ENCODE results near the gene CLDN24. TPM values are rescaled to one million over a fixed set of nuclear protein-coding genes. Genes with fewer than 3 reads are reported as not detected.

CLDN24 gene
- total RNA-seq, 1 donor from 2014 or later, result not detected

DNA sequence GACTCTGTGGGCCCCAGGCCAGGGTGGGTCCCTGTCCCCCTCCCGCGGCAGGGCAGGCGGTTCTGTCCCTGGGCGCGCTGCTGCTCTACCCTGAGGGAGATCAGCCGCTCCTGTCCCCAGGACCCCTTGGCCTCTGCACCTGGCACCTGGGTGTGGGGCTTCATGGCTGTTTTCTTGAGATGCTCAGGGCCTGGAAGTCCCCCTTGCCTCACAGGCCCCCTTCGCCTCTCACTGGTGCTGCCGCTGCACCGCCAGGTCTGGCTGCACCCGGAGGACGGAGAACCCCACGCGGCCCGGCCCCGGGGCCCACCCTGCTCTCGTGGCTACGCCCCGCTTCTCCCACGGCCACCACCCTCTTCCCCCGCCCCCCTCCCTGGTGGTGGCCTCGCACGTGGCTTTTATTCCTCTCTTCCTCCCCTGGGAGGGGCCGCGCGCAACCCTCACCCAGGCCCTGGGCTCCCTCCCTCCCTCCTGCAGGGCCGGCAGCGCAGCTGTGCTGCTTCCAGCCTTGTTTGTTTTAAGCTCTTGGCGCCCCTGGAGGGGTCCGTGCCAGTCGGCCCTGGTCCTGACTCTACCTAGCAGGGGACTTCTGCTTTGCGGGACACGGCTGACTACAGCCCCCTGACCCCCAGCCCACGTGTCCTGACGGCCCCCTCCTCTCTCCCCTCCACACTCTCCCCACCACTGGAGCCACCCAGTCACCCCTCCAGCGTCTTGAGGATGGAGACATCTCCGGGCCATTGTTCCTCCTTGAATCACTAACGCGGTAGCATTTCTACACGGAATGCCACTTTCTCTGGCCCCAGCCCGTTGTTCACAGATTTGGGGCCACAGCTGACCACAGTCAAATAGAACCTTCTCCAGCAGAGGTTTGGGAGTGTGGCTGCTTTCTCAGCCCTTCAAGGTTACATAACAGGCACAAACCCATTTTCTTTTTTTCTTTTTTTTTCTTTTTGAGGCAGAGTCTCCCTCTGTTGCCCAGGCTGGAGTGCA is 20.6 kb upstream of the CLDN24 start:
- H3K4me1 Mint-ChIP-seq (ENCODE audit: low read depth), result no peaks in the 10 kb centered on the region
- intact Hi-C loops (cut with micrococcal nuclease), result no loop called here
- H3K4me3 Mint-ChIP-seq (ENCODE audit: low read depth), result no peak overlapping the region
- DNase-seq (ENCODE audit: low spot score), result no peak
- no peaks in the 10 kb centered on the region for H3K9me3 Mint-ChIP-seq
- H3K27ac Mint-ChIP-seq, result no peak overlapping the region
- H3K27me3 Mint-ChIP-seq (ENCODE audit: low read depth), result peaks cover 8% of the 10 kb centered on the region
- no peaks in the 10 kb centered on the region for H3K36me3 Mint-ChIP-seq (ENCODE audit: low read depth)

DNA sequence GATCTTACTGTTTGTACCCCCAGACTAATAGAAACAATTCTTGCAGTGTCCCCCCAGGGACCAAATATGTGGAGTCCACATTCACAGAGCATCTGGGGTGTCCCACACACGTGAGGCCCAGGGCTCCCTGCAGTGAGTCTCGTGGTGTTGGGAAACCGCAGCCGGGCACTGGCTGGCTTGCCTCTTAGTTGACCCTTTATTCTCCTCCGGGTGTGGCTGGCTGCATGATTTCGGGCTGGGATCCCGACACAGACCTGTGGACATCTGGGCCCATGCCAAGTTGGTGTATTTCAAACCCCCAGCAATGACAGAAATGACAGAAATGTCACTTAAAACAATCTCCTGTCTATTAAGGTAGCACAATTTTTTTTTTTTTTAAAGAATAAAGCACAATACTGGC is 15.6 kb upstream of the CLDN24 start:
- Mint-ChIP-seq H3K36me3 (ENCODE audit: low read depth) (no peaks in the 10 kb centered on the region), H3K4me3 (ENCODE audit: low read depth) (no peak overlapping the region), H3K4me1 (ENCODE audit: low read depth) (peaks cover 4% of the 10 kb centered on the region), H3K9me3 (no peaks in the 10 kb centered on the region), H3K27me3 (ENCODE audit: low read depth) (peaks cover 4% of the 10 kb centered on the region), H3K27ac (no peak overlapping the region)
- no peak for DNase-seq (ENCODE audit: low spot score)
- intact Hi-C loops (cut with micrococcal nuclease), result no loop called here

DNA sequence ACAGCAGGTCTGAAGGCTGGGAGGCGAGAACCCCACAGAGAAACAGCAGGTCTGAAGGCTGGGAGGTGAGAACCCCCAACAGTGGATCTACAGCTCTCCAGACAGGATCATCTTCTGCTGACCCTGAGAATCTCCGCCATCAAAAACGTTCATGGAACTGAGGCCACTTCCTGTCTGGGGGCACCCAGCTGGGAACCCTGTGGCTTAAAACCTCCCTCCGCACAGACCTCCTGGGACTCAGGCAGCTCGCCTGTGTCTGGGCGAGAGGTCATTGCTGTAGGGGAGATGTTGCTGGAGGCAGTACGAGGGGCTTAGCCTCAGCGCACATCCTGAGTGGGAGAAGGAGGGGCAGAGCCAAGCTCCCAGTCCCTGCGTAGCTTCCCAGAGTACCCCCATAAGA is 15.1 kb upstream of the CLDN24 start:
- no peaks in the 10 kb centered on the region for H3K9me3 Mint-ChIP-seq
- H3K4me1 Mint-ChIP-seq (ENCODE audit: low read depth), result peaks cover 4% of the 10 kb centered on the region
- no peak for DNase-seq (ENCODE audit: low spot score)
- intact Hi-C loops (cut with micrococcal nuclease), result no loop called here
- H3K27me3 Mint-ChIP-seq (ENCODE audit: low read depth), result peaks cover 4% of the 10 kb centered on the region
- no peak overlapping the region for H3K4me3 Mint-ChIP-seq (ENCODE audit: low read depth)
- H3K27ac Mint-ChIP-seq, result no peak overlapping the region
- H3K36me3 Mint-ChIP-seq (ENCODE audit: low read depth), result no peaks in the 10 kb centered on the region

DNA sequence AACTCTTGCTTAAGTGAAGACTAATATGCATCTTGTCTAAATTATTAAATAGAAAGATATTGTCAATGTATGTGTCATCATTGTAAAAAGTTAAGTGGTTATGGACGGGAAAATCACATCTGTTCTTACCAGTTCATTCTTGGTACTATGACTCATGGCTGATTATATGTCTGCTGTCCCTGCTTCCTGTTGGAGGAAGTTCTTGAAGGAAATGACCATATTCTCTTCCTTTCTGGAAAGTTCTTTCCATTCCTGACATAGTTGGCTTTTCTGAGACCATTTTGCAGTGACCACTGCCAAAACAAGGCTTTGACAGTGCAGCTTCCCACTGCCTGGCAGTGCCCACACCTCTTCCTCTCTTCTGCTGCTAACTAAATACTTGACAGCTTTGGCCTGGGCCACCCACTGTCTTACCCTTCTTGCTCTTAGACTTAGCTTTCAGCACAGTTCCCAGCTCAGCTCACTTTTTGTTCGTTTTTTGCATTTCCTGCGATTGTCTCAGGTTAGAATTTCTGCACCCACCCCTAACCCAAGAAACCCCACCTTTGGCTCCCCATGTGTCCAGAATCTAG is 13.2 kb upstream of the CLDN24 start:
- intact Hi-C loops (cut with micrococcal nuclease), result no loop called here
- H3K36me3 Mint-ChIP-seq (ENCODE audit: low read depth), result no peaks in the 10 kb centered on the region
- DNase-seq (ENCODE audit: low spot score), result no peak
- no peak overlapping the region for H3K4me3 Mint-ChIP-seq (ENCODE audit: low read depth)
- H3K27ac Mint-ChIP-seq, result no peak overlapping the region
- no peaks in the 10 kb centered on the region for H3K27me3 Mint-ChIP-seq (ENCODE audit: low read depth)
- no peaks in the 10 kb centered on the region for H3K9me3 Mint-ChIP-seq
- peaks cover 4% of the 10 kb centered on the region for H3K4me1 Mint-ChIP-seq (ENCODE audit: low read depth)

DNA sequence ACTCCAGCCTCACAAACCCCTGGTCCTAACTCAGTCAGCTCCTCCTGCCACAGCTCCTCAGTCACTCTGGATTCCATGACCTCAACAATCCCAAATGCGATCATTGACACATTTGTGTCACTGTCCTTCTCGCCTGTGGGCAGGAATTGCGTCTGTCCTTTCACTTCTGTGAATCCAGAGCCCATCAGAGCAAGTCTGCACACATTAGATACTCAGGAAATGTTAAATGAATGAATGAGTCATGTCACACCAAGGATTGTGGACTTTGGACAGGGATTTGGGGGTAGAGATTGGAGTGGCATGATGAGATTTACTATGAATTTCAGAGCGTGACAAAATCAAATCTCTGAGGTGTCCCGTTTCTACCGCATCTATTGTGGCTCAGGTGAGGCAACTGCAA is 11.8 kb upstream of the CLDN24 start:
- DNase-seq (ENCODE audit: low spot score), result no peak
- no peaks in the 10 kb centered on the region for H3K27me3 Mint-ChIP-seq (ENCODE audit: low read depth)
- no peaks in the 10 kb centered on the region for H3K9me3 Mint-ChIP-seq
- intact Hi-C loops (cut with micrococcal nuclease), result no loop called here
- no peak overlapping the region for H3K4me3 Mint-ChIP-seq (ENCODE audit: low read depth)
- no peaks in the 10 kb centered on the region for H3K36me3 Mint-ChIP-seq (ENCODE audit: low read depth)
- H3K4me1 Mint-ChIP-seq (ENCODE audit: low read depth), result peaks cover 4% of the 10 kb centered on the region
- no peak overlapping the region for H3K27ac Mint-ChIP-seq

DNA sequence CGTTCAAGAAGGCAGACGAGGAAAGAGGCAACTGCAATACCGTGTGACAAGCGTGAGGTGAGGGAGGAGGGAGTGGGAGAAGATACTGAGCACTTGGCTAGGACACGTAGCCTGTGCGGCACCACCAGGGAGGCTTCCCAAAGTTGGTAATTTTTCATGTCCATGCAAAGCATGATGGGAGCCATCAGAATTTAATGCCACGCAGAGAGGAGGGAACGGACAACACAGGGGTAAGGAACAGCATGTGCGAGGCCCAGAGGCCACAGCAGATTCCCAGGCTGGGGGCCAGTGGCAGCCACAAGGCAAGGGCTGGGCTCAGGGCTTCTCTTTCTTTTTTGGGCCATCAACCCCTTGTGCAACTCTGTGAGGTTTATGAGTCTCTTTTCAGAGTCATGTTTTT is 11.0 kb upstream of the CLDN24 start:
- H3K4me1 Mint-ChIP-seq (ENCODE audit: low read depth), result peaks cover 4% of the 10 kb centered on the region
- intact Hi-C loops (cut with micrococcal nuclease), result no loop called here
- no peaks in the 10 kb centered on the region for H3K9me3 Mint-ChIP-seq
- DNase-seq (ENCODE audit: low spot score), result no peak
- H3K27ac Mint-ChIP-seq, result no peak overlapping the region
- H3K4me3 Mint-ChIP-seq (ENCODE audit: low read depth), result no peak overlapping the region
- no peaks in the 10 kb centered on the region for H3K27me3 Mint-ChIP-seq (ENCODE audit: low read depth)
- H3K36me3 Mint-ChIP-seq (ENCODE audit: low read depth), result no peaks in the 10 kb centered on the region

DNA sequence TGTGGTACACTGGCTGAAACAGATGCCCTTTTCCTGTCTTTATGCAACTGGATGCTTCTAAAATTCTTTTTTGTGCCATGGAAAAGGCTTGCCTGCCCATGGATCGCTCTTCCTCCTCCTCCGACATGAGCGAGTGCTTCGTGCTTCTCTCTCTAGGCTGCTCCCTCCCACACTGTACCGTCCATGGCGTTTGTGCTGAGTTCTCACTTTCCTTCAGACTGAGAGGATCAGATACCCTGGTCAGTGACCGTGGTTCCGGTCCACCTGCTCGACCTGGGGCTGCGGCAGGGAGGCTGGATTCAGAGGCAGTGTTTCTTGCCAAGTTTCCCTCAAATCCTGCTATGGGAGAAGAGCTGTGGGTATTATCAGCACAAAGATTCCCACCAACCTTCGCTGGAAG is 10.2 kb upstream of the CLDN24 start:
- Mint-ChIP-seq H3K9me3 (no peaks in the 10 kb centered on the region), H3K27ac (no peak overlapping the region), H3K4me1 (ENCODE audit: low read depth) (peaks cover 4% of the 10 kb centered on the region), H3K27me3 (ENCODE audit: low read depth) (no peaks in the 10 kb centered on the region), H3K36me3 (ENCODE audit: low read depth) (no peaks in the 10 kb centered on the region), H3K4me3 (ENCODE audit: low read depth) (no peak overlapping the region)
- intact Hi-C loops (cut with micrococcal nuclease), result no loop called here
- DNase-seq (ENCODE audit: low spot score), result no peak

DNA sequence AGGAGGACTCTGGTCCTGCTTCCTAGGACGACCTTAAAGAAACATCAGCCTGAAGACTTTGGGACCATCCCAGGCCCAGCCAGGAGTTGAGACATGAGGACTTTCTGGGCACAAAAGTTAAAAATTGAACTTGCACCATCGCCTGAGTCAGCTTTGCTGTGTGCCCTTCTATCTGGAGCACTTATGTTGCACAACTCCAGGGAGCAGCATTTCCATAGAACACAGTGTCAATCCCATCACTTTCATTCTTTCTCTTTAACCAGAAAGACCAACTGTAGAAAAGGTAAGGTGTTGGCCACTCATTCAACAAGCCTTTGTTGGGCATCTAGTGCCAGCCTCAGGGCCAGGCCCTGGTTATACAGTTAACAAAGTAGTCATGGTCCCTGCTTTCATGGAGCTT is 8.6 kb upstream of the CLDN24 start:
- no peak overlapping the region for H3K4me3 Mint-ChIP-seq (ENCODE audit: low read depth)
- intact Hi-C loops (cut with micrococcal nuclease), result no loop called here
- no peaks in the 10 kb centered on the region for H3K27me3 Mint-ChIP-seq (ENCODE audit: low read depth)
- H3K27ac Mint-ChIP-seq, result no peak overlapping the region
- DNase-seq (ENCODE audit: low spot score), result no peak
- peaks cover 4% of the 10 kb centered on the region for H3K4me1 Mint-ChIP-seq (ENCODE audit: low read depth)
- no peaks in the 10 kb centered on the region for H3K9me3 Mint-ChIP-seq
- H3K36me3 Mint-ChIP-seq (ENCODE audit: low read depth), result no peaks in the 10 kb centered on the region

DNA sequence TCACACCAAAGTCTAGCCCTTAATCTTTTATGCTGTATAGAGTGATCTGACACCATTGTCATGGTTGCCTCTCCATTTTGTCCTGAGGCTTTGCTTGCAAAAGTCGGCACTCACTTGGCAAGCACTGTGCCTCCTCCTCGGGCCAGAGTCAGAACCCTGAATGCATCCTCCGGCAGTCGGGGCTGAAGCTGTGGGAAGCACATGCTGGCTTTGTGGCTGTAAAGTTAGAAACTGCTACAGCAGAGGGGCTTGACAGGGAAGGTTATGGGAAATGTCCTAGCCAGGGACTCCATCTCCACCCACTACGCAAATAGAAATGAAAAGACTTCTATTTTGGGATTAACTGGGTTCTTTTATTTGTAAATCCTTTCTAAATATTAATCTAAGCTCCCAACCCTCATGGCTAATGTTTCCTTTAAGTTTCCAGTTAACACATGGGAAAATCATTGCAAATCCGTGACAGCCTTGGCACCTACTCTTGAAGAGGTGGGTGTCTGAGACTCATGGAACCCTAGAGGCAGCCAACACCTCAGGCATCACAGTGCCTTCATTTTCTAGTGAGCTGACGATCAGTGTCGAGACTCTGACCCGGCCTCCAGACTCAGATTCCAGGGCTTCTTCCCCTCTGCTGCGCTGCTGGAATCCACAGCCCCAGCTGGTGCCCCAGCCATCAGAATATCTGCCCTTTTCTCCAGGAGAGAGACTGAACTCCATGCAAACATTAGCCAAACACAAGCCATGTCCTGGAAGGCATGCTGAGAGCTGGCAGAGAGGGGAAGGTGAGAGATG is 7.9 kb upstream of the CLDN24 start:
- intact Hi-C loops (cut with micrococcal nuclease), result no loop called here
- no peaks in the 10 kb centered on the region for H3K36me3 Mint-ChIP-seq (ENCODE audit: low read depth)
- no peak overlapping the region for H3K27ac Mint-ChIP-seq
- no peaks in the 10 kb centered on the region for H3K4me1 Mint-ChIP-seq (ENCODE audit: low read depth)
- no peaks in the 10 kb centered on the region for H3K9me3 Mint-ChIP-seq
- DNase-seq (ENCODE audit: low spot score), result no peak
- no peaks in the 10 kb centered on the region for H3K27me3 Mint-ChIP-seq (ENCODE audit: low read depth)
- no peak overlapping the region for H3K4me3 Mint-ChIP-seq (ENCODE audit: low read depth)

DNA sequence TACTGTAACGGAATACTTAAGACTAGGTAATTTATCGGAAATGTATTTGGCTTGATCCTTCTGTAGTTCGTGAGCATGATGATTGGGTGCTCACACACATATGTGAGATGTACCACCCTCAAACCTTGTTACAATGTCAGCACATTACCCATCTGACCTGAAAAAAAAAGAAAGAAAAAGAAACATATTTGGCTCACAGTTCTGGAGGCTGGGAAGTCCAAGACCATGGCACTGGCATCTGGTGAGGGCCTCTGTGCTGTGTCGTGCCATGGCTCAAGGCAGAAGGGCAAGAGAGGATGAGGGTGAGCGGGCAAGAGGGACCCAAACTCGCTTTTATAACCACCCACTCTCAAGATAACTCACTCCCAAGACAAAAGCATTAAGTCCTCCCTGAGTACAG is 7.0 kb upstream of the CLDN24 start:
- intact Hi-C loops (cut with micrococcal nuclease), result no loop called here
- H3K36me3 Mint-ChIP-seq (ENCODE audit: low read depth), result no peaks in the 10 kb centered on the region
- no peak overlapping the region for H3K4me3 Mint-ChIP-seq (ENCODE audit: low read depth)
- DNase-seq (ENCODE audit: low spot score), result no peak
- H3K27me3 Mint-ChIP-seq (ENCODE audit: low read depth), result no peaks in the 10 kb centered on the region
- no peaks in the 10 kb centered on the region for H3K4me1 Mint-ChIP-seq (ENCODE audit: low read depth)
- no peak overlapping the region for H3K27ac Mint-ChIP-seq
- no peaks in the 10 kb centered on the region for H3K9me3 Mint-ChIP-seq

DNA sequence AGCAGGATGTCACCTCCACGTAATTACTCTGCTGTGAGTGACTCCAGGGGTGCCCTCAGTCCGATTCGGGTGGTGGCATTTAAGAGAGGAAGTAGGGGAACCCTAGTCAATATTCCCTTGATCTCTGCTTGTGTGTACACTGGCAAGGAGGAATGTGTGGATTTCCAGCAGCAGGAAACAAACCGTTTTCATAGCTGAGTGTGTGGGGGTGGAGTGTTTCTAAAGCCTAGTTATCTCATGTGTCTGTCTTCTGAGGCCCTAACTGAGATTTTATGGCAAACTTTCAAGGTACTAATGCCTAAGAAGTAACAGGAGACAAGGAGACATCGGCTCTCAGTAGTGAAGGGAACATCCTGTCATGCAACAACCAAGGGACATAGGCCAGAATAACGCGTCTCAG is 6.6 kb upstream of the CLDN24 start:
- intact Hi-C loops (cut with micrococcal nuclease), result no loop called here
- Mint-ChIP-seq H3K27me3 (ENCODE audit: low read depth) (no peaks in the 10 kb centered on the region), H3K27ac (no peak overlapping the region), H3K4me1 (ENCODE audit: low read depth) (no peaks in the 10 kb centered on the region), H3K4me3 (ENCODE audit: low read depth) (no peak overlapping the region), H3K9me3 (no peaks in the 10 kb centered on the region), H3K36me3 (ENCODE audit: low read depth) (no peaks in the 10 kb centered on the region)
- no peak for DNase-seq (ENCODE audit: low spot score)

DNA sequence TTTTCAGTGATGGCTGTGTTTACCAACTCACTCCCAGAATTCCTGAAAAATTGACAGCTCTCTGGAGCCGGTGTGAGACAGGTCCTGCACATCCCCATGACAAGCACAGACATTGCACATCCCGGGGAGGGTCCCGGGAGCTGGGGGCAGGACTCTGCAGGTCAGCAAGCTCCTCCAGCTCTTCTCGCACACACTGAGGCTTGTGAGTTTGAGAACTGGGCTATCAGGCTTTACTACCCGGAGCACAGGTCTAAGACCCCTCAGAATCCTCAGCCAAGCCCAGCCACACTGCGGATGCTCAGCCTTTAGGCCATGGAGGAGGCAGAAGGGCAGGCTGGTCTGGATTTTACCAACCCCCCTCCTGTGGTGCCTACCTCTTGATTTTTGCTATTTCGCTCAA is 5.6 kb upstream of the CLDN24 start:
- intact Hi-C loops (cut with micrococcal nuclease), result no loop called here

DNA sequence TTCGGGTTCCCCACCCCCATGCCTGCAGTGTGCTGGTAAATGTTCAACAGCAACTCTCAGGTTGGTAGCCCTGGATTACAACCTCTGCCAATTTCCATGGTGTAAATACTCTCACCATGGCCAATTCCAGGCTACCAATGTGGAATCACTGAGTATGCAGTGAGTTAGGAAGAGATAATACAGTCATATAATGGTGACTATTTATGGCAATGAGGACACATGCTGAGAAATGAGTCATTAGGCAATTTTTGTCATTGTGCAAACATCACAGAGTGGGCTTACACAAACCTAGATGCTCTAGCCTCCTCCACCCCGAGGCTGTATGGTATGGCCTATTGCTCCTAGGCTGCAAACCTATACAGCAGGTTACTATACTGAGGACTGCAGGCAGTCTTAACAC is 4.6 kb upstream of the CLDN24 start:
- H3K36me3 Mint-ChIP-seq (ENCODE audit: low read depth), result no peaks in the 10 kb centered on the region
- H3K4me1 Mint-ChIP-seq (ENCODE audit: low read depth), result no peaks in the 10 kb centered on the region
- H3K9me3 Mint-ChIP-seq, result no peaks in the 10 kb centered on the region
- H3K4me3 Mint-ChIP-seq (ENCODE audit: low read depth), result no peak overlapping the region
- DNase-seq (ENCODE audit: low spot score), result no peak
- no peak overlapping the region for H3K27ac Mint-ChIP-seq
- H3K27me3 Mint-ChIP-seq (ENCODE audit: low read depth), result no peaks in the 10 kb centered on the region
- intact Hi-C loops (cut with micrococcal nuclease), result no loop called here

More for the DNA sequence above, 5.6 kb upstream of the CLDN24 start:
- Mint-ChIP-seq H3K27me3 (ENCODE audit: low read depth) (no peaks in the 10 kb centered on the region), H3K27ac (no peak overlapping the region), H3K4me3 (ENCODE audit: low read depth) (no peak overlapping the region), H3K9me3 (no peaks in the 10 kb centered on the region), H3K36me3 (ENCODE audit: low read depth) (no peaks in the 10 kb centered on the region), H3K4me1 (ENCODE audit: low read depth) (no peaks in the 10 kb centered on the region)
- DNase-seq (ENCODE audit: low spot score), result no peak

Data from activated T-helper 2 cell treated with anti-CD3 and anti-CD28 coated beads, Interferon-gamma antibody, Interleukin-2, Interleukin-4, amounts not matched to agents 10 μg/mL and 5 μg/mL and 100 μg/mL, durations not matched to agents 14 hours and 24 hours and 36 hours (primary cell).